Left ventricle myocardium superior (tissue), 1 donor: ENCODE results near the gene ANTXR1. TPM values are rescaled to one million over a fixed set of nuclear protein-coding genes. Genes with fewer than 3 reads are reported as not detected.
"Not testable (repeated sequence)": the region's sequence is repeated elsewhere in the genome, so short reads cannot be mapped to it uniquely, and the experiment has no call there.

Experiments used
- ATAC-seq: fragments of 200-7000 bp; cut with Tn5 transposase; one replicate; pipeline ENCODE4 v1.9.1; 2020; ENCODE audit warnings: mild to moderate bottlenecking, moderate library complexity
- DNase-seq: peaks from one replicate; pipeline ENCODE4 v3.0.0-alpha.2; 2020
- intact Hi-C: fragments of 100-400 bp; cut with micrococcal nuclease; formaldehyde crosslinking; loops from one replicate; pipeline ENCODE4 v1.11.0; 2022
- total RNA-seq: library from RNA; stranded (reverse); fragmentation: NEBNext Ultra II Directional; extraction: Animal tissue kit (Norgen Biotek cat#: 25700); gene quantifications from one replicate; pipeline ENCODE4 v1.2.1, GENCODE V29; 2021
- donor health status: DM: no; HTN: yes; CAD: no; lungs with severe emphysema.

Gene ANTXR1
- total RNA-seq, 1 donor from 2014 or later: 28.9 TPM

DNA sequence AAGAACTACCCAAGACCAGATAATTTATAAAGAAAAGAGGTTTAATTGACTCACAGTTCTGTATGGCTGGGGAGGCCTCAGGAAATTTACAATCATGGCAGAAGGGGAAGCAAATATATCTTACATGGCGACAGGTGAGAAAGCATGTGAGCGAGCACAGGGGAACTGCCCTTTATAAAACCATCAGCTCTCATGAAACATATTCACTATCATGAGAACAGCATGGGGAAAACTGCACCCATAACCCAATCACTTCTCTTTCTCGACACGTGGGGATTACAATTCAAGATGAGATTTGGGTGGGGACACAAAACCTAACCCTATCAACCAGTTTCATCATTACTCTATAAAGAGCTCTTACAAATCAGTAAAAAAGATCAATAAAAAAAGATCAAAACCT is 222.9 kb downstream of the ANTXR1 start:
- ATAC-seq, intact Hi-C loops, DNase-seq: not testable (repeated sequence)

DNA sequence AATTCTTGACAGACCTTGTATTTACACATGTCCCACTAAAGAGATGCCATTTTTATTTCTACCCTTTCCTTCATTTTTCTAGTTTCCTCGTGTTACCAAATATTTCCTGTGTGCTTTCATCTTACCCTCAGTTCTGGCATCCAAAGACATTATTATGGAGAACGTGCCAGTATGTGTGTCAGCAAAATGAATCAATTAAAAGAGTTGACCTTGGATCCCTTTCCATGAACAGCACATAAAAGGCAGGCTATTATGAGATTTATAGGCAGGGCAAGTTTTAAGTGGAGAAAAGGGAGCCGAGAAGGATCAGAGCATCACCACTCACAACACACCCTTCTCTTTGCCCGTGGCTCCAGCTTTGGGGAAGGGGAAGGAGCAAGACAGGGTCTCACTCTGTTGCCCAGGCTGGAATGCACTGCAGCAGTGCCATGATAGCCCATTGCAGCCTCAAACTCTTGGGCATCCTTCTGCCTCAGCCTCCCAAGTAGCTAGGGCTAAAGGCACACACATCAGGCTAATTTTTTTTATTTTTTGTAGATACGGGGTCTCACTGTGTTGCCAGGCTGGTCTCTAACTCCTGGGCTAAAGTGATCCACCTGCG is 224.2 kb downstream of the ANTXR1 start:
- ATAC-seq (no peak), DNase-seq (no peak)
- intact Hi-C loops: no loop called here

- ATAC-seq: no peak
- DNase-seq: no peak
- intact Hi-C loops: no loop called here
These were observed 225.6 kb downstream of the ANTXR1 start for GRCh38 chr2:69238449-69239031.

DNA sequence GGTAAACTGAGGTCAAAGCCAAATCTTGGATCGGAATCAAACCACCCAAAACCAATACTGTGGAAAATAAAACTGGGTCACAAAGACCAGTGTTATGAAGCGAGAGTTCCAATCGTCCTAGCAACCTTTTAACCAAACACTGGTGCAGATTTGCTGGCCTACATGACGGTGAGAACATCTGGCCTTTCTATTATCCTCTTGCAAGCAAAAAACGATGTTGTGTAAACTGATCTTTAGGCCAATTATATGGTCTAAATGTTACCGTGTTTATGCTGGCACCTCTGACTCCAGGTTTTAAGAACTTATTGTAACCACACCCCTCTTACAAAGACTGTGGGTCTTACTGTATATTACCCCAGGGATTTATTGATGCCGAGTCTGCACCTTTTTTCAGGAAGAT is 228.1 kb downstream of the ANTXR1 start:
- intact Hi-C loops: no loop called here
- DNase-seq (no peak), ATAC-seq (peak; percentile 61)

DNA sequence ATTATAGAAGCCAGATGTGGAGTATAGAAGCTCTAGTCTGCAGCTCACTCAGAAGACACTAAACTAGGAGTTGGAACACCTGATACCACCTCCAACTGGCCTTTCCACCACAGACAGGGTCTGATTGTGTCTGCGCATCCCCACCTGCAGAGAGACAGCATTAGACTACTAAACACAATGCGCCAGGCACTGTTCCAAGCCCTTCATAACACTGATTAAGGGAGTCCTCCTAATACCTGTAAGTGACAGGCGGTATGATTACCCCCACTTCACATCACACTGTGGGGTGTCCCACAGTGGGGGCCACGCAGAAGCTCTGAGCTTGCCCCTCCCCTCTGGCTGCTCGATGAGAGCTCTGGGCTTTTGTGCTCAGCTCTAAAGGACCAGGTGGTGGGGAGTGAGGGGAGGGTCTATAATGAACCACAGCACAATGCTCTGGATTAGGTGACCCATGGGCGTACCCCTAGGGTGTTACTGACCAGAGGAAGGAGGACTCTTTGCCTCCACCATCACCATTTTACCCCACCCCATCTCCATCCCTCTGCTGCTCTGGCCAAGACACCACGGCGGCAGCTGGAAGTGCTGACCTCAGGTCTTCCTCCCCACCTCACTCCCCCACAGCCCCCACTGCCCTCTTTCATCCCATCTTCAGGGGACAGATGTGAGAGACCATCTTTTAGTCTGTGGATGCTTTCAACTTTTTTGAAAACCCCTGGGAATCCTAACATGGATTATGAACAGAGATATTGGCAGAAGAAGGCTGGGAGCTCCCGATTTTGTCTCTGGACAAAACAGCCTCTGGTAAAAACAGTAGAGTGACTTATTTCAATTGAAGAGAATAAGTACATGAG is 228.9 kb downstream of the ANTXR1 start:
- intact Hi-C loops: no loop called here
- ATAC-seq (no peak), DNase-seq (no peak)

- no peak for ATAC-seq
- DNase-seq: no peak
- intact Hi-C loops: no loop called here
These were observed 229.7 kb downstream of the ANTXR1 start for GRCh38 chr2:69242651-69243051.

DNA sequence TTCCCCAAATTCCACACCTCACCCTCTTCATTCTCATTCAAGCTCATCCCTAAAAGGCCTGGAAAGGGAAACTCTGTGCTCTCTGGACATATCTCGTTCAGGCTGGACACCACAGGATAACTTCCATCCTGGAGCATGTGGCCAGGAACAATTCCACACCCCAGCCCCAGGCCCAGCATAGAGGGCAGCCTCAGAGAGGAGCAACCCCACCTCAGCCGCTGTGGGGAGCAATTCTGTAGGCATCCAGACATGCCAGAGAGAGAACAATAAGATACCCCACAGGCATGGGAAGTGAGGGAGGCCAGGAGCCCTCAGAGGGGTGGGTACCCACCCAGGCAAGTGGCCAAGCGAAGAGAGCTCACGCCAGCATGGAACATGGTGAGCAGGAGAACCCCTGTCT is 230.7 kb downstream of the ANTXR1 start:
- intact Hi-C loops: no loop called here
- ATAC-seq (no peak), DNase-seq (no peak)

DNA sequence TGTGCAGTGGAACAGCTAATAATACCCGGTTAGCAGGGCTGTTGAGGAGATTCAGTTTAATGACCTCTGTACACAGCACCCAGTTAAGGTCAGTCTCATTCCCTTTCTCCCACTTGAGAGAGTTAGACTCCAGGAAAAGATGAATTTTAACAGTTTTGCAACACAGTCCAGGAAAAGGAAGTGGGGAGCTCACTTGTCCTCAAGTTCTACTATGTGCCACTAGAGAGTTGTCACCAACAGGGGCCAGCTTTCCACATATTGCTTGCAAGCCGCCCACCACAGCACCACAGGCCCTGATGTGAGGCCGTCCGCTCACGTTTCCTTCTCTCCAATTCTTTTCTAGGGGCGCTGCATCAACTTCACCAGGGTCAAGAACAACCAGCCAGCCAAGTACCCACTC is 231.9 kb downstream of the ANTXR1 start:
- no peak for ATAC-seq
- no peak for DNase-seq
- intact Hi-C loops: no loop called here

DNA sequence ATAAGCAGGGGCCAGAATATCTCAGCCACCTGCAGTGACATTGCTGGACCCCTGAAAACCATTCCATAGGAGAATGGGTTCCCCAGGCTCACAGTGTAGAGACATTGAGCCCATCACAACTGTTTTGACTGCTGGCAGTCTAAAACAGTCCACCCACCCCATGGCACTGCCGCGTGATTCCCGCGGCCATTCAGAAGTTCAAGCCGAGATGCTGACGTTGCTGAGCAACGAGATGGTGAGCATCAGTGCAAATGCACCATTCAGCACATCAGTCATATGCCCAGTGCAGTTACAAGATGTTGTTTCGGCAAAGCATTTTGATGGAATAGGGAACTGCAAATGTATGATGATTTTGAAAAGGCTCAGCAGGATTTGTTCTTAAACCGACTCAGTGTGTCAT is 234.6 kb downstream of the ANTXR1 start:
- no peak for DNase-seq
- no peak for ATAC-seq

GRCh38 chr2:69248232-69248631 is 235.3 kb downstream of the ANTXR1 start:
- DNase-seq: no peak
- intact Hi-C loops: no loop called here
- ATAC-seq: no peak

More for the DNA sequence above, 234.6 kb downstream of the ANTXR1 start:
- intact Hi-C loops: no loop called here

GRCh38 chr2:69250981-69251380 is 238.0 kb downstream of the ANTXR1 start:
- intact Hi-C loops: no loop called here
- no peak for ATAC-seq
- DNase-seq: no peak

DNA sequence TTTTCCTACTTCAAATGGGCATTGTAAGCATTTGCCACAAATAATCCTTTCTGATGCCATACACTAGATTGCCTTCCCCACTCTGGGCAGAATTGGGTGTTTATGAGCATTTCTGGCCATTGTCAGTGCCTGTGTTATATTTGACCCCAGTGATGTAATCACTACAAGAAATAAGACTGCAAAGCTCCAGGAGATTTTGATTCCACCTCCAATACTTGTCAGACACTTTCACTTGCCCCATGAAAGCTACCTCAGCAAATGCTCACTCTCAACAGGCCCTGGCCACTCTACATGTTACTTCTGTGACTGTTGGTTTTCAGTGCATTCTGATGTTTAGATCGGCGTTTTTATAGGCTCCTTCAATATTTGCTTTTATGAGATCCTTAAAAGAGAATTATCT is 239.0 kb downstream of the ANTXR1 start:
- no peak for DNase-seq
- intact Hi-C loops: no loop called here
- ATAC-seq: no peak

DNA sequence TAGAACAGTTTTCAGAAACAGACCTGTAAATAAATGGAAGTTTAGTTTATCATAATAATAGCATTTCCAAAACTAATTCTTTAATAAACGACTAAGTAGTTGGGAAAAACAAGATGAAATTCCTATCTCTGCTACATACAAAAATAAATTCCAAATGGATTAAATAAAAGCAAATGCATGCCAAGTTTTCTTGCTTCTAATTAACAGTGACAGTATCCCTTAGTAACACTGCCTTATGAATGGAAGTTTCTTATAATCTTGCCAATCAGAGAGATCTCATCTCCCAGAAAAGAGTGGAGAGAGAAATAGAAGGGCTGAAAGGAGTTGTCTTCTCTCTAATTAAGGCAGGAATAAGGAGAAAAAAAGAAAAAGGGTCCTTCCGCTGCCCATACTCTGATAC is 240.1 kb downstream of the ANTXR1 start:
- intact Hi-C loops: no loop called here
- no peak for DNase-seq
- ATAC-seq: peak; percentile 47

DNA sequence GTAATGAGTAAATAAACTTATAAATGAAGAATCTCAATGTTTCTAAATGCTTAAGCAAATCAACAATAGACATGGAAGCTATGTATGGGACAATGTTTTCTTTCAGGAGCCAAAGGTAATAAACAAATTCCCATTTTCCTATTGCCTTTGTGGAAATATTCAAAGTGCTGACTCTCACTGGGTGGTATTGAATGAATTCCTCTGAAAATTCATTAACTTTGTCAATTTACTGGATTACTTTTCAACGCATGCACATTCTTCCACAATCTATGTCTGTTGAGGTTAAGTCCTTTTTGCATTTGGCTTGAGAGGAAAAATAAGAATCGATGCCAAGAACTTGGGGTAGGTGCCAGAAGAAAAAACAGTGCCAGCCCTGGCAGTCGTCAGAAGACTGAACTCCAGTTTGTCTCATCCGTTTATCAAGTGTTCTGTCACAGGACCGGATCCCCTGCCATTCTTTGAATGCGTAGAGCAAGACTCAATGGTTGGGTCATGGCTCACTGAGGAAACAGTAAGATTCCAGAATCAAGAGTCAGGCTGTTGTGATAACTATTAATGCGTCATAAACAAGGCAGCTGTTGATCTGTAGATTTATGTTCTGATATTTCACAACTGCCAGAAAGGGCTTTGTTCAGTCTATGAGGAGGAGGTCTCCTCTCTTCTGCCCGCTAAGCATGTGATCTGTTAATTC is 240.8 kb downstream of the ANTXR1 start:
- intact Hi-C loops: no loop called here
- peak; percentile 93 for ATAC-seq
- DNase-seq: no peak

DNA sequence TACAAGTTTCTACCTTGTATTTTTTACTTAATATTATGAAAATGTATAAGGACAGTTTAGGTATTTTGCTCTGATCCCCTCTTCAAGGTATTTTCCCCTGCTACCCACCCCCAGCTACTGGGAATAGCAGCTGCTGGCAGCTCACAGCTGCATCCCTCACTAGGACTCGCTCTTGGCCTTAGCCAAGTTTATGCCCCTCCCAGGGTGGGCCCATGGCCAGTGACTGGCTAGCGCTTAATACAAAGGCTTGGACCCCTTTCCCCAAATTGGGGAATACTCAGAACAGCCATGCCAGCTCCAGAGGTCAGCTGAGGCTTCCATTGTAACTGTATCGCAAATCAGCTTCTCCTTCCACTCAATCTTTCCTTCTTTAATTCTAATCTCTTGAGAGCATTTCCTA is 242.8 kb downstream of the ANTXR1 start:
- DNase-seq: no peak
- ATAC-seq: no peak
- intact Hi-C loops: no loop called here

DNA sequence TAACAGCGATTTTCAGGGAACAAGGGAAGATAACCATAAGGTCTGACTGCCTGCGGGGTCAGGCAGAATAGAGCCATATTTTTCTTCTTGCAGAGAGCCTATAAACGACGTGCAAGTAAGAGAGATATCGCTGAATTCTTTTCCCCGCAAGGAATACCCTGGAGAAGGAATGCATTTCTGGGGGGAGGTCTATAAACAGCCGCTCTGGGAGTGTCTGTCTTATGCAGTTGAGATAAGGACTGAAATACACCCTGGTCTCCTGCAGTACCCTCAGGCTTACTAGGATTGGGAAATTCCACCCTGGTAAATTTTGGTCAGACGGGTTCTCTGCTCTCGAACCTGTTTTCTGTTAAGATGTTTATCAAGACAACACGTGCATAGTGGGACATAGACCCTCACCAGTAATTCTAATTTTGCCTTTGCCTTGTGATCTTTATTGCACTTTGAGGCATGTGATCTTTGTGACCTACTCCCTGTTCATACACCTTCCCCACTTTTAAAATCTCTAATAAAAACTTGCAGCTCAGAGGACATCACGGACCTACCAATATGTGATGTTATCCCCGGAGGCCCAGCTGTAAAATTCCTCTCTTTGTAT is 247.1 kb downstream of the ANTXR1 start:
- intact Hi-C loops, DNase-seq, ATAC-seq: not testable (repeated sequence)

- ATAC-seq (no peak), DNase-seq (no peak)
- intact Hi-C loops: no loop called here
These were observed 247.7 kb downstream of the ANTXR1 start for GRCh38 chr2:69260666-69261065.

- DNase-seq (no peak), ATAC-seq (no peak)
- intact Hi-C loops: no loop called here
These were observed 256.4 kb downstream of the ANTXR1 start for GRCh38 chr2:69269330-69269729.

DNA sequence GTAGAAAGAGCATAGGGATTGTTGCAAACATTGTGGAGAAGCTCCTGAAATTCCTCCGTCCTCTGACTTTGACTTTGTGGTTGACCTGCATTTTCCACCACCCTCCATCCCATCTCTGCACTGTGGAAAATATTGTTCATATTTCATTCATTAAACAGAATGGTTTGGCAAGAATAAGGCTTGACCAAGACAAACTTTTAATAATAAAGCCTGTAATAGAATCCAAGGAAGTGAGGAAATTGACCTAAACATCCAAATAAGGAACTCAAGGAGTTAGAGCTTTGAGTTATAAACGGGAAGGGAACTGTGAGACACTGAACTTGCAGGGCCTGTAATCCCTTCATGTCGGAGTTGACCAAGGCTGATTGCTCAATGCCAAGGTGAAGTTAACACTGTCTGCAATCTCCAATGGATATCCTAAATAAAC is 258.9 kb downstream of the ANTXR1 start:
- intact Hi-C loops: no loop called here
- ATAC-seq (peak; percentile 43), DNase-seq (no peak)
